GM21737 (cell line): ENCODE results near the gene ZNF443.
"Not testable (repeated sequence)": the region's sequence is repeated elsewhere in the genome, so short reads cannot be mapped to it uniquely, and the experiment has no call there.

ENCODE experiments used
- ATAC-seq: cut with Tn5 transposase; IDR thresholded peaks from one replicate; pipeline ENCODE4 v1.9.1; 2021; ENCODE audit warnings: mild to moderate bottlenecking, moderate library complexity; ENCODE audit not compliant: unreplicated experiment

Gene ZNF443

GRCh38 chr19:12440541-12441316, at the start of gene ZNF443:
ZNF443 (minus strand) TSS chr19:12441021; CDS start chr19:12440914, 107 bp downstream.
- ATAC-seq, result peak; percentile 87

GRCh38 chr19:12486265-12486783, 45.5 kb upstream of the ZNF443 start:
- not testable (repeated sequence) for ATAC-seq

- no peak for ATAC-seq
Measured at GRCh38 chr19:12485571-12485970, 44.8 kb upstream of the ZNF443 start.

GRCh38 chr19:12485052-12485416, 44.2 kb upstream of the ZNF443 start:
- ATAC-seq, result no peak

- peak; percentile 87 for ATAC-seq
Measured at GRCh38 chr19:12484371-12485051, 43.7 kb upstream of the ZNF443 start, which contains the start of gene ZNF709. ZNF709 (minus strand) TSS chr19:12484816; CDS start chr19:12484657, 159 bp downstream.

GRCh38 chr19:12484011-12484370, 43.2 kb upstream of the ZNF443 start:
- ATAC-seq, result no peak

- ATAC-seq, result no peak
Measured at GRCh38 chr19:12482509-12482886, 41.7 kb upstream of the ZNF443 start.

- ATAC-seq, result no peak
Measured at GRCh38 chr19:12481781-12482508, 41.1 kb upstream of the ZNF443 start.

- ATAC-seq, result no peak
Measured at GRCh38 chr19:12478234-12478941, 37.6 kb upstream of the ZNF443 start.

GRCh38 chr19:12467651-12468050, 26.8 kb upstream of the ZNF443 start:
- not testable (repeated sequence) for ATAC-seq

GRCh38 chr19:12465211-12465610, 24.4 kb upstream of the ZNF443 start:
- ATAC-seq, result no peak

- ATAC-seq, result no peak
Measured at GRCh38 chr19:12464769-12465168, 23.9 kb upstream of the ZNF443 start.

- not testable (repeated sequence) for ATAC-seq
Measured at GRCh38 chr19:12464139-12464538, 23.3 kb upstream of the ZNF443 start.

GRCh38 chr19:12453495-12453894, 12.7 kb upstream of the ZNF443 start:
- no peak for ATAC-seq

- no peak for ATAC-seq
Measured at GRCh38 chr19:12450844-12451243, 10.0 kb upstream of the ZNF443 start.

GRCh38 chr19:12448808-12449207, 8.0 kb upstream of the ZNF443 start:
- ATAC-seq, result no peak

- peak; percentile 40 for ATAC-seq
Measured at GRCh38 chr19:12439686-12440540, 908 bp downstream of the ZNF443 start.

- not testable (repeated sequence) for ATAC-seq
Measured at GRCh38 chr19:12430726-12431299, 10.0 kb downstream of the ZNF443 start.

GRCh38 chr19:12425888-12426274, 14.9 kb downstream of the ZNF443 start:
- no peak for ATAC-seq
